Endodermal cell (in vitro differentiated cells): ENCODE data around the gene RAB6A. TPM values are rescaled to one million over a fixed set of nuclear protein-coding genes. Genes with fewer than 3 reads are reported as not detected.

ENCODE experiments used
- DNase-seq: peaks from one replicate; pipeline ENCODE4 v3.0.0-alpha.2; 2017
- H3K27ac ChIP-seq: 2 replicates; pipeline ENCODE4 v1.5.1; 2013; ENCODE audit warnings: mild to moderate bottlenecking, low read depth, low read length, moderate library complexity
- H3K27me3 ChIP-seq: 2 replicates; pipeline ENCODE4 v1.6.1; 2013; ENCODE audit warnings: mild to moderate bottlenecking, low read length, moderate library complexity; ENCODE audit not compliant: insufficient read depth, control insufficient read depth, poor library complexity, severe bottlenecking
- H3K36me3 ChIP-seq: 2 replicates; pipeline ENCODE4 v1.7.0; 2013; ENCODE audit warnings: mild to moderate bottlenecking, low read length, moderate library complexity; ENCODE audit not compliant: control insufficient read depth, insufficient read depth
- H3K4me1 ChIP-seq: one replicate; pipeline ENCODE4 v1.7.0; 2013; ENCODE audit warnings: low read length; ENCODE audit not compliant: control insufficient read depth, insufficient read depth
- H3K4me3 ChIP-seq: 2 replicates; pipeline ENCODE4 v1.5.1; 2013; ENCODE audit warnings: mild to moderate bottlenecking, low read length, moderate library complexity
- H3K9ac ChIP-seq: 2 replicates; pipeline ENCODE4 v1.6.1; 2013; ENCODE audit warnings: mild to moderate bottlenecking, low read length, moderate library complexity; ENCODE audit not compliant: poor library complexity, severe bottlenecking; ENCODE audit errors: extremely low read depth
- H3K9me3 ChIP-seq: 2 replicates; pipeline ENCODE4 v1.6.1; 2013; ENCODE audit warnings: mild to moderate bottlenecking, low read length, moderate library complexity; ENCODE audit not compliant: control insufficient read depth
- H3K27ac Mint-ChIP-seq: 2 replicates; pipeline ENCODE4 v1.8.0; 2020; ENCODE audit warnings: mixed read lengths
- H3K27me3 Mint-ChIP-seq: 2 replicates; pipeline ENCODE4 v1.8.0; 2021; ENCODE audit warnings: mild to moderate bottlenecking, mixed read lengths; ENCODE audit not compliant: insufficient read depth
- H3K36me3 Mint-ChIP-seq: 2 replicates; pipeline ENCODE4 v1.8.0; 2020; ENCODE audit warnings: low read depth, mixed read lengths
- H3K4me1 Mint-ChIP-seq: 2 replicates; pipeline ENCODE4 v1.8.0; 2020; ENCODE audit warnings: mixed read lengths
- H3K4me3 Mint-ChIP-seq: 2 replicates; pipeline ENCODE4 v1.8.0; 2020; ENCODE audit warnings: mild to moderate bottlenecking, moderate library complexity, mixed read lengths
- H3K9me3 Mint-ChIP-seq: 2 replicates; pipeline ENCODE4 v1.8.0; 2020; ENCODE audit warnings: mild to moderate bottlenecking, mixed read lengths
- WGBS, 2 experiments: methylation state at CpG; one replicate each; pipeline versions ENCODE4 v1.1.5 to v1.1.7; 2013; ENCODE audit warnings: missing lambda C conversion rate in 2 of 2, mixed read lengths in 1 of 2; ENCODE audit not compliant: insufficient coverage in 1 of 2, insufficient read length in 1 of 2; 5-methylcytosine and 5-hydroxymethylcytosine counted together
- total RNA-seq, 2 donors: library from RNA; stranded (reverse); fragmentation: NEBNext Ultra II Directional in 1 of 2; extraction: Animal tissue kit (Norgen Biotek cat#: 25700) in 1 of 2; gene quantifications; 2 replicates in 1 of 2; 3 replicates in 1 of 2; pipeline ENCODE4 v1.2.1, GENCODE V29; 2021
- TF ChIP-seq, protein P1 (sequence below): fragments of 200-600 bp; sonication (generic); conservative IDR thresholded peaks from 2 replicates; pipeline ENCODE4 v1.5.0; 2021; ENCODE audit warnings: antibody characterized with exemption, mild to moderate bottlenecking

Gene RAB6A
- total RNA-seq, 2 donors from 2014 or later: 77.9 to 79.5 TPM

- H3K27me3 Mint-ChIP-seq: peaks cover 39% of the 10 kb centered on the region
- TF ChIP-seq, protein P1, sequence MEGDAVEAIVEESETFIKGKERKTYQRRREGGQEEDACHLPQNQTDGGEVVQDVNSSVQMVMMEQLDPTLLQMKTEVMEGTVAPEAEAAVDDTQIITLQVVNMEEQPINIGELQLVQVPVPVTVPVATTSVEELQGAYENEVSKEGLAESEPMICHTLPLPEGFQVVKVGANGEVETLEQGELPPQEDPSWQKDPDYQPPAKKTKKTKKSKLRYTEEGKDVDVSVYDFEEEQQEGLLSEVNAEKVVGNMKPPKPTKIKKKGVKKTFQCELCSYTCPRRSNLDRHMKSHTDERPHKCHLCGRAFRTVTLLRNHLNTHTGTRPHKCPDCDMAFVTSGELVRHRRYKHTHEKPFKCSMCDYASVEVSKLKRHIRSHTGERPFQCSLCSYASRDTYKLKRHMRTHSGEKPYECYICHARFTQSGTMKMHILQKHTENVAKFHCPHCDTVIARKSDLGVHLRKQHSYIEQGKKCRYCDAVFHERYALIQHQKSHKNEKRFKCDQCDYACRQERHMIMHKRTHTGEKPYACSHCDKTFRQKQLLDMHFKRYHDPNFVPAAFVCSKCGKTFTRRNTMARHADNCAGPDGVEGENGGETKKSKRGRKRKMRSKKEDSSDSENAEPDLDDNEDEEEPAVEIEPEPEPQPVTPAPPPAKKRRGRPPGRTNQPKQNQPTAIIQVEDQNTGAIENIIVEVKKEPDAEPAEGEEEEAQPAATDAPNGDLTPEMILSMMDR: no peak
- peaks cover 6% of the 10 kb centered on the region for H3K4me1 Mint-ChIP-seq
- H3K27ac Mint-ChIP-seq: no peak overlapping the region
- H3K9me3 ChIP-seq: no peaks in the 10 kb centered on the region
- H3K4me1 ChIP-seq: peaks cover 7% of the 10 kb centered on the region
- no peak overlapping the region for H3K4me3 ChIP-seq
- H3K36me3 Mint-ChIP-seq: no peaks in the 10 kb centered on the region
- no peak overlapping the region for H3K27ac ChIP-seq
- H3K27me3 ChIP-seq: no peaks in the 10 kb centered on the region
- H3K4me3 Mint-ChIP-seq: no peak overlapping the region
- no peaks in the 10 kb centered on the region for H3K36me3 ChIP-seq
- no peak for DNase-seq
- H3K9ac ChIP-seq: no peak overlapping the region
- peaks cover 2% of the 10 kb centered on the region for H3K9me3 Mint-ChIP-seq
- WGBS, 2 experiments: 80 to 87% methylated on average over 2 of the region's 2 CpGs
Measured at GRCh38 chr11:73640592-73640991, 120.3 kb downstream of the RAB6A start.

- Histone ChIP-seq H3K9me3 (peaks cover 15% of the 10 kb centered on the region), H3K27ac (no peak overlapping the region), H3K4me3 (no peak overlapping the region), H3K9ac (no peak overlapping the region), H3K27me3 (no peaks in the 10 kb centered on the region), H3K4me1 (no peaks in the 10 kb centered on the region), H3K36me3 (no peaks in the 10 kb centered on the region)
- Mint-ChIP-seq H3K4me1 (no peaks in the 10 kb centered on the region), H3K36me3 (peaks cover 3% of the 10 kb centered on the region), H3K4me3 (no peak overlapping the region), H3K9me3 (peaks cover 15% of the 10 kb centered on the region), H3K27me3 (peaks cover 50% of the 10 kb centered on the region), H3K27ac (no peak overlapping the region)
- WGBS, 2 experiments: 88 to 100% methylated on average over 1 of the region's 1 CpG
- no peak for DNase-seq
- TF ChIP-seq, protein P1: no peak
Measured at GRCh38 chr11:73637012-73637411, 123.9 kb downstream of the RAB6A start.

GRCh38 chr11:73636249-73636648, 124.6 kb downstream of the RAB6A start:
- Histone ChIP-seq H3K27me3 (no peaks in the 10 kb centered on the region), H3K9ac (no peak overlapping the region), H3K36me3 (no peaks in the 10 kb centered on the region), H3K27ac (no peak overlapping the region), H3K4me3 (no peak overlapping the region), H3K4me1 (no peaks in the 10 kb centered on the region), H3K9me3 (peaks cover 15% of the 10 kb centered on the region)
- Mint-ChIP-seq H3K4me1 (no peaks in the 10 kb centered on the region), H3K27me3 (peaks cover 55% of the 10 kb centered on the region), H3K36me3 (peaks cover 4% of the 10 kb centered on the region), H3K9me3 (peaks cover 21% of the 10 kb centered on the region), H3K27ac (no peak overlapping the region), H3K4me3 (no peak overlapping the region)
- TF ChIP-seq, protein P1: no peak
- DNase-seq: no peak
- 96 to 100% methylated on average over 4 to 5 of the region's 5 CpGs for WGBS, 2 experiments
